Motor neuron (in vitro differentiated cells): Measurements from ENCODE around the gene TRPC6. TPM values are rescaled to one million over a fixed set of nuclear protein-coding genes. Genes with fewer than 3 reads are reported as not detected.

Experiments used
- ATAC-seq, 8 experiments: fragments of 200-7000 bp; cut with Tn5 transposase; replicated peaks in 6 of 8; 2 replicates each; pipeline ENCODE4 v1.8.0; 2021; ENCODE audit warnings: mild to moderate bottlenecking in 8 of 8, moderate library complexity in 8 of 8
- H3K27ac ChIP-seq, 2 donors: fragments of 250-450 bp; sonication (Bioruptor Pico); 2 replicates each; pipeline ENCODE4 v1.9.0; 2021; ENCODE audit warnings: antibody characterized with exemption in 2 of 2, mild to moderate bottlenecking in 2 of 2, moderate library complexity in 1 of 2
- H3K4me1 ChIP-seq, 2 donors: fragments of 250-450 bp; sonication (Bioruptor Pico); replicated peaks in 1 of 2; 2 replicates each; pipeline ENCODE4 v1.6.1; 2021; ENCODE audit warnings: antibody characterized with exemption in 2 of 2, mild to moderate bottlenecking in 2 of 2, moderate library complexity in 1 of 2
- H3K4me3 ChIP-seq, 5 donors: fragments of 250-450 bp; sonication (Bioruptor Pico); 2 replicates each; pipeline ENCODE4 v1.9.0; 2021; ENCODE audit warnings: antibody characterized with exemption in 5 of 5, mild to moderate bottlenecking in 5 of 5, moderate library complexity in 4 of 5
- WGBS, 10 experiments: fragments of 450-650 bp; shearing (Covaris generic); methylation state at CpG; one replicate each; pipeline ENCODE4 v1.0.0; 2022; 5-methylcytosine and 5-hydroxymethylcytosine counted together
- in situ Hi-C, 9 experiments: fragments of 400-800 bp; cut with MboI; loops; one replicate each; pipeline ENCODE4 v1.15.0; 2021; ENCODE audit warnings: low sequenced_read_pairs in 9 of 9, low pct_unique_long_range_greater_than_20kb in 2 of 9; ENCODE audit not compliant: unreplicated experiment in 9 of 9
- total RNA-seq, 8 experiments: library from RNA; unstranded; fragments of 300-600 nt; gene quantifications; 2 replicates each; pipeline versions ENCODE4 v1.2.3 to v1.2.4, GENCODE V29; 2022

Gene TRPC6
- total RNA-seq, 8 experiments from 2014 or later, result 0.14 to 4.9 (median 0.49) TPM

- H3K27ac ChIP-seq, result no peak overlapping the region
- in situ Hi-C loops, result loop anchor here in 1 of 9 experiments (25.0 kb wide), 1 partner anchor 582 kb away; no protein-coding TSS in a partner anchor
- H3K4me1 ChIP-seq, result no peaks in the 10 kb centered on the region
- 0 to 100% (median 40%) methylated on average over 1 to 2 of the region's 2 CpGs; no CpG with 5 or more reads in 1 of the 10 experiments for WGBS, 10 experiments
- ATAC-seq, result peak in 2 of 8 experiments; percentile 13 to 60
- no peak overlapping the region for H3K4me3 ChIP-seq
These were observed 153.9 kb downstream of the TRPC6 start for GRCh38 chr11:101429703-101430540.

DNA sequence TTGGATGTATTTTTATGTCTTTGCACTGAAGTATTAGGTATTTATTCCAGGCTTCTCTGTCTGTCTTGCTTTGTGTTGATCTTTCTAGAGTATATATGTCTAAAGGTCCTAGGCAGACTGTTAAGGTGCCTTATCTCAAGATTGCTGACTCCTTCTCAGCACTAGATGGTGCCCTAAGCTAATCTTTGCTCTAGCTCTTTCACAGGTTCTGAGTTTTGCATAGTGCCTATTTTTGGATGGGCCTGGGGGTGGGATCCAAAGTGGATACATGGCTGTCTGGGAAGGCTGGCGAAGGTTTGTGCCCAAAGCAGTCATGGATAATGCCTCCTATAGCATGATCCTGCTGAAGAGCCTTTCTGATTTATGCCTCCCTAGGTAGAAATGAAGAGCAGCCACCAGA lies 154.9 kb downstream of the TRPC6 start:
- no peak overlapping the region for H3K27ac ChIP-seq
- H3K4me1 ChIP-seq, result no peaks in the 10 kb centered on the region
- no peak overlapping the region for H3K4me3 ChIP-seq
- 38 to 100% (median 46%) methylated on average over 1 of the region's 1 CpG; no CpG with 5 or more reads in 6 of the 10 experiments for WGBS, 10 experiments
- peak in 3 of 8 experiments; percentile 69 to 91 (median 79) for ATAC-seq
- in situ Hi-C loops, result loop anchor here in 1 of 9 experiments (25.0 kb wide), 1 partner anchor 583 kb away; no protein-coding TSS in a partner anchor

DNA sequence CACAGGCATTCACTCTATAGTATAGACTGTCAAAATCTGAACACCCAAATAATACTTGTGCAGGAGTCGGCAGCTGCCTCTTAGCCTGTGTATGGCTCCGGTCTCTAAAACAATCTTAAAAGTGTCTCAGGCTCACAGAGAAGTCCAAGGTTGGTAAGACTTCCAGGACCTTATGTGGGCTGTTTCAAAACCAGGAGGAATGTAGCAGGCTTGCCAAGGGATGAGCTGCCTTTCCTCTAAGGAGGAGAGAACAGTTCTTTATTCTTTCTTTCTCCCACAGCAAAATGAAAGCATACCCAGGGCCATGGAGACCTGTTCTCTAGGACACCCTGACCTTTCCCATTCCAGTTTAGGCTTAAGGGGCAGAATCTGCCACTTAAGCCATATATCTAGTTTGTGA lies 176.5 kb downstream of the TRPC6 start:
- Histone ChIP-seq H3K4me3 (no peak overlapping the region), H3K27ac (no peak overlapping the region), H3K4me1 (no peaks in the 10 kb centered on the region)
- in situ Hi-C loops, result no loop called here
- no peak for ATAC-seq
- 0 to 100% (median 80%) methylated on average over 1 to 2 of the region's 2 CpGs; no CpG with 5 or more reads in 5 of the 10 experiments for WGBS, 10 experiments
